LNCaP clone FGC (cell line): ENCODE data around the gene MICAL2.

Experiments
- DNase-seq: peaks from one replicate; pipeline ENCODE4 v3.0.0-alpha.2; 2011; ENCODE audit warnings: low read depth
- H3K4me3 ChIP-seq: 2 replicates; pipeline ENCODE4 v1.5.1; 2011; ENCODE audit warnings: mild to moderate bottlenecking, low read depth, low read length, control low read depth
- CTCF ChIP-seq: IDR thresholded peaks from 2 replicates; pipeline ENCODE4 v1.5.1; 2012; ENCODE audit warnings: mild to moderate bottlenecking; ENCODE audit not compliant: control insufficient read depth, insufficient read depth; ENCODE audit errors: extremely low read depth

The MICAL2 gene

GRCh38 chr11:12196308-12196707, 85.9 kb downstream of the MICAL2 start:
- TF ChIP-seq CTCF: no peak
- no peak overlapping the region for H3K4me3 ChIP-seq
- DNase-seq: no peak

DNA sequence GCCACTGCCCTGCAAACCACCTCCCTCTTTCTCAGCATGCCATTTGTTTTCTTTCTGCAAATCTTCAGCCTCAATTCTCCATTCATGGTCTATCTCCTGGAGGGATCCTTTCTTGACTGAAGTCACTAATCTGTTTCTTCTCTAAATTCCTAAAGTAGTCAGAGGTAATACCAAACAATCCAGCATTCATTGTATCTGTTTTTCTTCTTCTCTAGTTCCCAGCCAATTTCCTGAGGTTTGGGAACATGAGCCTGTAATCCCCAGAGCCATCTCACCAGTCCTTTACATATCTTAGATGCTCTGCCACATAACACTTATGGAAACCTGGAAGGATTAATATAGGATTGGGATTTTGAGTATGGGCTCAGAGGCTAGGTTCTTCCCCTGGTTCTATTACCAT, 86.5 kb downstream of the MICAL2 start:
- H3K4me3 ChIP-seq: no peak overlapping the region
- no peak for DNase-seq
- no peak for TF ChIP-seq CTCF

- H3K4me3 ChIP-seq: no peak overlapping the region
- TF ChIP-seq CTCF: no peak
- DNase-seq: no peak
Observed at GRCh38 chr11:12198251-12199222, 88.1 kb downstream of the MICAL2 start.

- no peak for DNase-seq
- TF ChIP-seq CTCF: no peak
- H3K4me3 ChIP-seq: no peak overlapping the region
Observed at GRCh38 chr11:12199231-12199948, 89.0 kb downstream of the MICAL2 start.

- DNase-seq: peak; percentile 31
- TF ChIP-seq CTCF: no peak
Observed at GRCh38 chr11:12200279-12200990, 90.0 kb downstream of the MICAL2 start.

DNA sequence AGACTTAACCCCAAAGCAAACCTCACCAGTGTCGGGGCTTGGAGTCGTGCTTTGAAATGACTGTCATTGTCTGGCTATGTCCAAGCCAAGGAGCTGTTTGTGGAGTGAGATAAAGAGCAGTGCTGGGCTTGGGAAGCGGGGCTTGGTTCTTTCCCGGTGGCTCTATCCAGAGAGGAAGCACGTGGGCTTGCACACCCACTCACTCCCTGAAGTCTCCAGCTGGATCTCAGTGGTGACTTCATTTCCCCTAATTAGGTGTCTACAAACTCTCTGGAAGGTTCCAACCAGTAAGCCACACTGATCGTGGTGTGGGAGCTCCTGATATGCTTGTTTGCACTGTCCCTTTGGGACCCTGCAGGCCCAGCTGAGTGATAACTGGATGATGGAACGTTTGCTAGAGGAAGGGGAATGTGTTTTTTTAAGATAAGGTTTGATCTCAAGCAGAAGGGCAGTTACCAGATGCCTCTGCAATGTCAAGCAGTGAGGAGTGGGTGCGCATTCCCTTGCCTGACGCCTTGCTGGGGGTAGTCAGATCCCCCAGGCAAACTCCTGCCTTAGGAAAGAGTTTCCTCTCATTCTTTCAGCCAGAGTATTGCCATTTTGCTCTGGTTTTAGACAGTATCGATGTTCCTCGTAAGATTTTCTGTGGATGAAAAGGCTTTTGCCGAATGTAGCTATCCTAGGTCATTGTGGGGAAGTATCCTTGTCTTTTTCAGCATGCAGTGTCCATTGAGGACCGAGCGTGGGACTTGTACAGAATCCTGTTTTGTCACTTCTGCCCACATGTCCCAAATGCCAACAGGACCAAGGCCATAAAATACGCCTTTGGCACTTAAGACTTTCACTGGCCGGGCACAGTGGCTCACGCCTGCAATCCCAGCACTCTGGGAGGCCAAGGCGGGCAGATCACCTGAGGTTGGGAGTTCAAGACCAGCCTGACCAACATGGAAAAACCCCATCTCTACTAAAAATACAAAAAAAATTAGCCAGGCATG, 90.9 kb downstream of the MICAL2 start:
- DNase-seq: no peak
- H3K4me3 ChIP-seq: no peak overlapping the region
- no peak for TF ChIP-seq CTCF

More at GRCh38 chr11:12200279-12200990, 90.0 kb downstream of the MICAL2 start:
- H3K4me3 ChIP-seq: no peak overlapping the region
